GM23338 (cell line): ENCODE results near the gene PDGFRB. TPM values are rescaled to one million over a fixed set of nuclear protein-coding genes. Genes with fewer than 3 reads are reported as not detected.
A peak's percentile ranks its signal among the peaks of the same experiment; 100 is the strongest.

ENCODE experiments used
- ATAC-seq: fragments of 200-7000 bp; cut with Tn5 transposase; 3 replicates; pipeline ENCODE4 v1.9.1; 2020
- DNase-seq: peaks from one replicate; pipeline ENCODE4 v3.0.0-alpha.2; 2015; ENCODE audit warnings: low spot score
- H2AFZ ChIP-seq: fragments of 200-600 bp; sonication (generic); 2 replicates; pipeline ENCODE4 v1.8.0; 2016; ENCODE audit warnings: antibody characterized with exemption, mild to moderate bottlenecking, moderate library complexity
- H3F3A ChIP-seq: fragments of 200-600 bp; sonication (generic); replicated peaks from 2 replicates; pipeline ENCODE4 v1.8.0; 2017; ENCODE audit warnings: antibody characterized with exemption, mixed run types, low read depth
- H3K27ac ChIP-seq: fragments of 200-600 bp; sonication (generic); 2 replicates; pipeline ENCODE4 v1.6.1; 2016; ENCODE audit warnings: low read depth
- H3K27me3 ChIP-seq: fragments of 200-600 bp; sonication (generic); 2 replicates; pipeline ENCODE4 v1.8.0; 2016; ENCODE audit warnings: mild to moderate bottlenecking, mixed run types, moderate library complexity; ENCODE audit not compliant: insufficient read depth
- H3K36me3 ChIP-seq: fragments of 200-600 bp; sonication (generic); 2 replicates; pipeline ENCODE4 v1.8.0; 2016; ENCODE audit warnings: mild to moderate bottlenecking; ENCODE audit not compliant: insufficient read depth
- H3K4me1 ChIP-seq: fragments of 200-600 bp; sonication (generic); 2 replicates; pipeline ENCODE4 v1.8.0; 2016; ENCODE audit warnings: mild to moderate bottlenecking, moderate library complexity; ENCODE audit not compliant: insufficient read depth
- H3K4me2 ChIP-seq: fragments of 200-600 bp; sonication (generic); 2 replicates; pipeline ENCODE4 v1.7.1; 2017; ENCODE audit warnings: mixed run types
- H3K4me3 ChIP-seq: fragments of 200-600 bp; sonication (generic); 2 replicates; pipeline ENCODE4 v1.6.1; 2016; ENCODE audit warnings: mixed run types
- H3K79me2 ChIP-seq: fragments of 200-600 bp; sonication (generic); replicated peaks from 2 replicates; pipeline ENCODE4 v1.8.0; 2017; ENCODE audit warnings: mild to moderate bottlenecking; ENCODE audit not compliant: insufficient read depth
- H3K9me2 ChIP-seq: fragments of 200-600 bp; sonication (generic); 2 replicates; pipeline ENCODE4 v1.8.0; 2017; ENCODE audit not compliant: insufficient read depth
- H4K20me1 ChIP-seq: fragments of 200-600 bp; sonication (generic); replicated peaks from 2 replicates; pipeline ENCODE4 v1.8.0; 2017; ENCODE audit warnings: mild to moderate bottlenecking; ENCODE audit not compliant: insufficient read depth
- H3K27ac Mint-ChIP-seq: 2 replicates; pipeline ENCODE4 v1.8.0; 2020; ENCODE audit warnings: inconsistent platforms, mild to moderate bottlenecking, moderate library complexity, mixed read lengths
- H3K27me3 Mint-ChIP-seq: 3 replicates; pipeline ENCODE4 v1.8.0; 2022; ENCODE audit warnings: low read depth, mild to moderate bottlenecking, moderate library complexity, mixed read lengths, inconsistent platforms; ENCODE audit not compliant: insufficient read depth, poor library complexity
- H3K36me3 Mint-ChIP-seq: 3 replicates; pipeline ENCODE4 v1.8.0; 2021; ENCODE audit warnings: low read depth, mild to moderate bottlenecking, inconsistent platforms, moderate library complexity, mixed read lengths
- H3K4me1 Mint-ChIP-seq: 3 replicates; pipeline ENCODE4 v1.8.0; 2020; ENCODE audit warnings: mild to moderate bottlenecking, inconsistent platforms, mixed read lengths
- H3K4me3 Mint-ChIP-seq: 3 replicates; pipeline ENCODE4 v1.8.0; 2021; ENCODE audit warnings: moderate library complexity, mild to moderate bottlenecking, inconsistent platforms, mixed read lengths
- H3K9me3 Mint-ChIP-seq: 3 replicates; pipeline ENCODE4 v1.8.0; 2020; ENCODE audit warnings: moderate library complexity, mild to moderate bottlenecking, inconsistent platforms, mixed read lengths
- CREB1 ChIP-seq: fragments of 250-450 bp; sonication (Bioruptor Pico); IDR thresholded peaks from 2 replicates; pipeline ENCODE4 v1.5.0; 2020; ENCODE audit warnings: low read depth, mild to moderate bottlenecking, moderate library complexity
- CTCF ChIP-seq, 2 experiments: fragments of 200-600 bp in 1 of 2; sonication (generic) in 1 of 2; conservative IDR thresholded peaks; 2 replicates each; pipeline versions ENCODE4 v1.5.1 to v1.6.1; 2016 to 2017; ENCODE audit warnings: antibody characterized with exemption in 2 of 2, low read depth in 2 of 2, mild to moderate bottlenecking in 2 of 2, moderate library complexity in 1 of 2
- ETS1 ChIP-seq: IDR thresholded peaks from 2 replicates; pipeline ENCODE4 v1.6.1; 2016; ENCODE audit warnings: antibody characterized with exemption
- EZH2phosphoT487 ChIP-seq: fragments of 200-600 bp; sonication (generic); IDR thresholded peaks from one replicate; pipeline ENCODE4 v1.8.1; 2018; ENCODE audit warnings: antibody characterized with exemption; ENCODE audit not compliant: unreplicated experiment
- NANOG ChIP-seq: IDR thresholded peaks from 2 replicates; pipeline ENCODE4 v1.6.1; 2016; ENCODE audit warnings: antibody characterized with exemption, borderline replicate concordance
- POLR2AphosphoS5 ChIP-seq: IDR thresholded peaks from 2 replicates; pipeline ENCODE4 v1.6.1; 2016; ENCODE audit warnings: antibody characterized with exemption, low read depth
- REST ChIP-seq: IDR thresholded peaks from one replicate; pipeline ENCODE4 v1.6.1; 2018; ENCODE audit warnings: antibody characterized with exemption; ENCODE audit not compliant: unreplicated experiment
- STAT1 ChIP-seq: IDR thresholded peaks from one replicate; pipeline ENCODE4 v1.6.1; 2016; ENCODE audit warnings: antibody characterized with exemption; ENCODE audit not compliant: unreplicated experiment
- ZNF114 ChIP-seq: fragments of 250-450 bp; sonication (Bioruptor Pico); IDR thresholded peaks from 2 replicates; pipeline ENCODE4 v1.5.0; 2020; ENCODE audit warnings: mild to moderate bottlenecking, moderate library complexity
- ZNF331 ChIP-seq: fragments of 250-450 bp; sonication (Bioruptor Pico); IDR thresholded peaks from 2 replicates; pipeline ENCODE4 v1.5.0; 2020; ENCODE audit warnings: low read depth, mild to moderate bottlenecking, moderate library complexity
- polyA plus RNA-seq: library from polyadenylated mRNA; unstranded; fragments of >200 nt; fragmentation: Nextera tagmentation; extraction: Ambion mirVana; gene quantifications from 2 replicates; pipeline ENCODE4 v1.2.1, GENCODE V29; 2016
- total RNA-seq: library from RNA; depleted of rRNA; stranded (reverse); fragments of >200 nt; shearing (Covaris generic); gene quantifications from 2 replicates; pipeline ENCODE4 v1.2.3, GENCODE V29; 2014

The PDGFRB gene
- total and polyA plus RNA-seq, 2 experiments from 2014 or later, result 4.5 to 11.3 TPM

GRCh38 chr5:150119421-150120061 is 36.1 kb downstream of the PDGFRB start:
- H3K4me1 ChIP-seq, result no peaks in the 10 kb centered on the region
- Mint-ChIP-seq H3K27ac (no peak overlapping the region), H3K4me1 (peaks cover 15% of the 10 kb centered on the region; the same call in 2 of the 3 replicates), H3K4me3 (no peak overlapping the region), H3K36me3 (no peaks in the 10 kb centered on the region), H3K27me3 (peaks cover 12% of the 10 kb centered on the region), H3K9me3 (no peaks in the 10 kb centered on the region)
- TF ChIP-seq CTCF (conservative IDR thresholded peaks at IDR 0.05; ENCODE audit: low read depth in 2 of 2), result 0 out of 4 replicates have a peak, but pooled peaks of 1 of the 2 experiments have one; percentile 11
- no peak for TF ChIP-seq POLR2AphosphoS5
- DNase-seq, result no peak
- H3K27me3 ChIP-seq, result no peaks in the 10 kb centered on the region
- no peak overlapping the region for H3K4me2 ChIP-seq
- H3F3A ChIP-seq, result no peaks in the 10 kb centered on the region
- H3K27ac ChIP-seq, result no peak overlapping the region
- H3K4me3 ChIP-seq, result no peak overlapping the region
- no peaks in the 10 kb centered on the region for H3K9me2 ChIP-seq
- no peaks in the 10 kb centered on the region for H4K20me1 ChIP-seq
- no peaks in the 10 kb centered on the region for H3K36me3 ChIP-seq
- no peak for ATAC-seq
- H3K79me2 ChIP-seq, result no peaks in the 10 kb centered on the region
- H2AFZ ChIP-seq, result no peak overlapping the region

GRCh38 chr5:150118561-150119229 is 37.0 kb downstream of the PDGFRB start:
- Mint-ChIP-seq H3K27ac (no peak overlapping the region), H3K27me3 (peaks cover 12% of the 10 kb centered on the region), H3K9me3 (no peaks in the 10 kb centered on the region), H3K36me3 (no peaks in the 10 kb centered on the region), H3K4me1 (peaks cover 15% of the 10 kb centered on the region; the same call in 2 of the 3 replicates), H3K4me3 (no peak overlapping the region)
- Histone ChIP-seq H3K79me2 (no peaks in the 10 kb centered on the region), H4K20me1 (no peaks in the 10 kb centered on the region), H3K27me3 (no peaks in the 10 kb centered on the region), H3K36me3 (no peaks in the 10 kb centered on the region), H3K4me2 (no peak overlapping the region), H3K4me3 (no peak overlapping the region), H3K4me1 (no peaks in the 10 kb centered on the region), H2AFZ (no peak overlapping the region), H3K9me2 (no peaks in the 10 kb centered on the region), H3K27ac (no peak overlapping the region), H3F3A (no peaks in the 10 kb centered on the region)
- ATAC-seq, result no peak
- no peak for DNase-seq
- TF ChIP-seq REST (no peak), ZNF331 (no peak), ETS1 (no peak), CREB1 (CRISPR knock-in tag) (no peak), EZH2phosphoT487 (no peak), NANOG (no peak), CTCF (conservative IDR thresholded peaks at IDR 0.05; ENCODE audit: low read depth in 2 of 2) (no peak), STAT1 (no peak), POLR2AphosphoS5 (no peak), ZNF114 (CRISPR knock-in tag) (no peak)
